BLaER1 treated with 17β-estradiol and CSF1 and Interleukin-3, amounts not matched to agents 10 nM and 100 nM (cell line): ENCODE measurements around the gene DDX3X.
A peak's percentile ranks its signal among the peaks of the same experiment; 100 is the strongest.
"Not testable (repeated sequence)": the region's sequence is repeated elsewhere in the genome, so short reads cannot be mapped to it uniquely, and the experiment has no call there.

ENCODE experiments used
- H3K27ac ChIP-seq, 11 experiments: shearing (Covaris generic); formaldehyde crosslinking; 2 replicates each; pipeline ENCODE4 v1.8.1; 2022
- H3K27me3 ChIP-seq, 11 experiments: shearing (Covaris generic); formaldehyde crosslinking; 2 replicates each; pipeline ENCODE4 v1.8.1; 2022
- H3K36me3 ChIP-seq, 11 experiments: shearing (Covaris generic); formaldehyde crosslinking; 2 replicates each; pipeline ENCODE4 v1.8.1; 2022
- H3K4me1 ChIP-seq, 10 experiments: shearing (Covaris generic); formaldehyde crosslinking; 2 replicates each; pipeline ENCODE4 v1.8.1; 2022
- H3K4me2 ChIP-seq, 11 experiments: shearing (Covaris generic); formaldehyde crosslinking; 2 replicates each; pipeline ENCODE4 v1.8.1; 2022
- H3K4me3 ChIP-seq, 10 experiments: shearing (Covaris generic); formaldehyde crosslinking; 2 replicates each; pipeline ENCODE4 v1.8.1; 2022
- H3K9ac ChIP-seq, 11 experiments: shearing (Covaris generic); formaldehyde crosslinking; 2 replicates each; pipeline ENCODE4 v1.8.1; 2022
- H3K9me3 ChIP-seq, 11 experiments: shearing (Covaris generic); formaldehyde crosslinking; replicated peaks in 1 of 11; 2 replicates each; pipeline ENCODE4 v1.8.1; 2022
- H4K20me1 ChIP-seq, 11 experiments: shearing (Covaris generic); formaldehyde crosslinking; 2 replicates each; pipeline ENCODE4 v1.8.1; 2022
- Cebpa-rat ChIP-seq, 11 experiments: shearing (Covaris generic); IDR thresholded peaks; 2 replicates each; pipeline ENCODE4 v1.8.1; 2022

The DDX3X gene

GRCh38 chrX:41303013-41303412, 30.9 kb upstream of the DDX3X start:
- no peaks in the 10 kb centered on the region for H4K20me1 ChIP-seq
- no peak overlapping the region; a peak in 1 of 22 replicates for H3K9ac ChIP-seq

GRCh38 chrX:41304178-41304577, 29.8 kb upstream of the DDX3X start:
- H3K27me3 ChIP-seq, result no peaks in the 10 kb centered on the region
- no peaks in the 10 kb centered on the region for H4K20me1 ChIP-seq
- no peaks in the 10 kb centered on the region for H3K36me3 ChIP-seq
- H3K4me3 ChIP-seq, result no peak overlapping the region
- H3K4me1 ChIP-seq, result peaks cover 9 to 48% (median 30%) of the 10 kb centered on the region in 10 experiments
- H3K9me3 ChIP-seq, result no peaks in the 10 kb centered on the region
- no peak overlapping the region for H3K9ac ChIP-seq
- peak overlapping the region in 1 of 11 experiments; percentile 84; a peak in 2 of 22 replicates for H3K4me2 ChIP-seq
- no peak overlapping the region for H3K27ac ChIP-seq
- TF ChIP-seq Cebpa-rat (IDR thresholded peaks at IDR 0.05), result no peak

More at GRCh38 chrX:41303013-41303412, 30.9 kb upstream of the DDX3X start:
- Histone ChIP-seq H3K27ac (peak overlapping the region in 2 of 11 experiments; percentile 53 to 54; a peak in 3 of 22 replicates), H3K4me2 (peak overlapping the region in 5 of 11 experiments; percentile 45 to 84 (median 80); a peak in 7 of 22 replicates), H3K27me3 (no peaks in the 10 kb centered on the region), H3K4me1 (peaks cover 21 to 57% (median 42%) of the 10 kb centered on the region in 10 experiments), H3K36me3 (no peaks in the 10 kb centered on the region), H3K9me3 (no peaks in the 10 kb centered on the region), H3K4me3 (no peak overlapping the region)
- TF ChIP-seq Cebpa-rat (IDR thresholded peaks at IDR 0.05), result no peak

- Histone ChIP-seq H3K4me2 (0 out of 22 replicates have a peak overlapping the region, but pooled peaks of 2 of the 11 experiments have one; percentile 2 to 5), H3K36me3 (no peaks in the 10 kb centered on the region)
- TF ChIP-seq Cebpa-rat (IDR thresholded peaks at IDR 0.05), result no peak
These were observed 24.9 kb upstream of the DDX3X start for GRCh38 chrX:41308884-41309647.

GRCh38 chrX:41312786-41313185, 21.2 kb upstream of the DDX3X start:
- no peak overlapping the region for H3K4me2 ChIP-seq
- H3K27ac ChIP-seq, result no peak overlapping the region

More at GRCh38 chrX:41308884-41309647, 24.9 kb upstream of the DDX3X start:
- no peak overlapping the region for H3K4me3 ChIP-seq
- peaks cover 0 to 4% (median 0%) of the 10 kb centered on the region in 10 experiments; a peak in 3 of 20 replicates for H3K4me1 ChIP-seq
- H3K9me3 ChIP-seq, result no peaks in the 10 kb centered on the region
- no peak overlapping the region for H3K27ac ChIP-seq
- H3K27me3 ChIP-seq, result no peaks in the 10 kb centered on the region
- no peaks in the 10 kb centered on the region for H4K20me1 ChIP-seq
- H3K9ac ChIP-seq, result no peak overlapping the region

GRCh38 chrX:41313419-41313818, 20.5 kb upstream of the DDX3X start:
- H3K4me1 ChIP-seq, result peaks cover 0 to 13% (median 3%) of the 10 kb centered on the region in 10 experiments; a peak in 7 of 20 replicates
- H3K9ac ChIP-seq, result no peak overlapping the region
- TF ChIP-seq Cebpa-rat (IDR thresholded peaks at IDR 0.05), result no peak
- H3K27ac ChIP-seq, result no peak overlapping the region
- H3K36me3 ChIP-seq, result no peaks in the 10 kb centered on the region
- no peaks in the 10 kb centered on the region; a peak in 1 of 22 replicates for H3K27me3 ChIP-seq
- no peak overlapping the region for H3K4me3 ChIP-seq
- no peak overlapping the region for H3K4me2 ChIP-seq
- H4K20me1 ChIP-seq, result no peaks in the 10 kb centered on the region
- H3K9me3 ChIP-seq, result peaks cover 0 to 12% (median 0%) of the 10 kb centered on the region in 11 experiments; a peak in 4 of 22 replicates

More at GRCh38 chrX:41312786-41313185, 21.2 kb upstream of the DDX3X start:
- Histone ChIP-seq H3K27me3 (no peaks in the 10 kb centered on the region; a peak in 1 of 22 replicates), H3K9me3 (peaks cover 0 to 7% (median 0%) of the 10 kb centered on the region in 11 experiments; a peak in 4 of 22 replicates), H3K4me3 (no peak overlapping the region), H3K4me1 (peaks cover 0 to 12% (median 3%) of the 10 kb centered on the region in 10 experiments; a peak in 7 of 20 replicates), H3K36me3 (no peaks in the 10 kb centered on the region), H4K20me1 (no peaks in the 10 kb centered on the region), H3K9ac (no peak overlapping the region)
- no peak for TF ChIP-seq Cebpa-rat (IDR thresholded peaks at IDR 0.05)

GRCh38 chrX:41314204-41314603, 19.8 kb upstream of the DDX3X start:
- H3K27me3 ChIP-seq, result no peaks in the 10 kb centered on the region; a peak in 1 of 22 replicates
- H3K27ac ChIP-seq, result no peak overlapping the region
- peaks cover 0 to 8% (median 3%) of the 10 kb centered on the region in 10 experiments; a peak in 7 of 20 replicates for H3K4me1 ChIP-seq
- no peak for TF ChIP-seq Cebpa-rat (IDR thresholded peaks at IDR 0.05)
- H3K4me3 ChIP-seq, result no peak overlapping the region
- H3K9ac ChIP-seq, result no peak overlapping the region
- H4K20me1 ChIP-seq, result no peaks in the 10 kb centered on the region
- peaks cover 0 to 12% (median 0%) of the 10 kb centered on the region in 11 experiments; a peak in 4 of 22 replicates for H3K9me3 ChIP-seq
- H3K36me3 ChIP-seq, result no peaks in the 10 kb centered on the region
- H3K4me2 ChIP-seq, result no peak overlapping the region

- Histone ChIP-seq H4K20me1 (no peaks in the 10 kb centered on the region), H3K4me1 (peaks cover 0 to 8% (median 3%) of the 10 kb centered on the region in 10 experiments; a peak in 7 of 20 replicates)
- no peak for TF ChIP-seq Cebpa-rat (IDR thresholded peaks at IDR 0.05)
These were observed 19.1 kb upstream of the DDX3X start for GRCh38 chrX:41314881-41315280.

GRCh38 chrX:41316266-41316665, 17.7 kb upstream of the DDX3X start:
- not testable (repeated sequence) for H3K27ac ChIP-seq, H3K4me1 ChIP-seq
- H3K9me3 ChIP-seq, result peaks cover 0 to 12% (median 0%) of the 10 kb centered on the region in 11 experiments; a peak in 4 of 22 replicates

More at GRCh38 chrX:41314881-41315280, 19.1 kb upstream of the DDX3X start:
- H3K9ac ChIP-seq, result no peak overlapping the region
- H3K36me3 ChIP-seq, result no peaks in the 10 kb centered on the region
- H3K4me3 ChIP-seq, result no peak overlapping the region
- no peak overlapping the region for H3K4me2 ChIP-seq
- peaks cover 0 to 12% (median 0%) of the 10 kb centered on the region in 11 experiments; a peak in 4 of 22 replicates for H3K9me3 ChIP-seq
- no peak overlapping the region for H3K27ac ChIP-seq
- no peaks in the 10 kb centered on the region; a peak in 1 of 22 replicates for H3K27me3 ChIP-seq

GRCh38 chrX:41317477-41318208, 16.3 kb upstream of the DDX3X start:
- peaks cover 0 to 10% (median 3%) of the 10 kb centered on the region in 10 experiments; a peak in 8 of 20 replicates for H3K4me1 ChIP-seq
- no peak for TF ChIP-seq Cebpa-rat (IDR thresholded peaks at IDR 0.05)
- peaks cover 0 to 12% (median 0%) of the 10 kb centered on the region in 11 experiments; a peak in 4 of 22 replicates for H3K9me3 ChIP-seq
- no peaks in the 10 kb centered on the region; a peak in 1 of 22 replicates for H3K27me3 ChIP-seq
- no peak overlapping the region for H3K9ac ChIP-seq
- H3K36me3 ChIP-seq, result no peaks in the 10 kb centered on the region
- no peaks in the 10 kb centered on the region for H4K20me1 ChIP-seq
- peak overlapping the region in 5 of 11 experiments; percentile 13 to 28 (median 25); a peak in 6 of 22 replicates for H3K4me2 ChIP-seq
- H3K27ac ChIP-seq, result peak overlapping the region in 2 of 11 experiments; percentile 22 to 29; a peak in 2 of 22 replicates
- H3K4me3 ChIP-seq, result no peak overlapping the region

More at GRCh38 chrX:41316266-41316665, 17.7 kb upstream of the DDX3X start:
- H3K36me3 ChIP-seq, H3K9ac ChIP-seq, H3K4me2 ChIP-seq, H3K4me3 ChIP-seq, H3K27me3 ChIP-seq, H4K20me1 ChIP-seq: not testable (repeated sequence)
